Lower lobe of right lung (tissue), 2 donors: ENCODE data around the gene DOCK1. TPM values are rescaled to one million over a fixed set of nuclear protein-coding genes. Genes with fewer than 3 reads are reported as not detected.
"Not testable (repeated sequence)": the region's sequence is repeated elsewhere in the genome, so short reads cannot be mapped to it uniquely, and the experiment has no call there.

Experiments
- ATAC-seq, 2 donors: fragments of 200-7000 bp; cut with Tn5 transposase; one replicate each; pipeline ENCODE4 v1.9.1; 2020 to 2022; ENCODE audit warnings: mild to moderate bottlenecking in 2 of 2, moderate library complexity in 2 of 2
- DNase-seq: peaks from one replicate; pipeline ENCODE4 v3.0.0-alpha.2; 2020
- H3K27ac ChIP-seq: fragments of 200-600 bp; one replicate; pipeline ENCODE4 v1.8.0; 2022
- H3K27me3 ChIP-seq: fragments of 200-600 bp; one replicate; pipeline ENCODE4 v1.8.0; 2022; ENCODE audit warnings: low read depth
- H3K36me3 ChIP-seq: fragments of 200-600 bp; one replicate; pipeline ENCODE4 v1.8.0; 2022; ENCODE audit warnings: mild to moderate bottlenecking
- H3K4me1 ChIP-seq: fragments of 200-600 bp; one replicate; pipeline ENCODE4 v1.8.0; 2022
- H3K4me3 ChIP-seq: fragments of 200-600 bp; one replicate; pipeline ENCODE4 v1.8.0; 2022; ENCODE audit warnings: mild to moderate bottlenecking
- H3K9me3 ChIP-seq: fragments of 200-600 bp; one replicate; pipeline ENCODE4 v1.8.0; 2022
- intact Hi-C: fragments of 100-400 bp; cut with DNase I; formaldehyde crosslinking; loops from one replicate; pipeline ENCODE4 v1.11.0; 2022
- total RNA-seq: library from RNA; stranded (reverse); fragmentation: NEBNext Ultra II Directional; extraction: Animal tissue kit (Norgen Biotek cat#: 25700); gene quantifications from one replicate; pipeline ENCODE4 v1.2.1, GENCODE V29; 2021
- TF ChIP-seq, protein P1 (sequence below): fragments of 200-600 bp; IDR thresholded peaks from one replicate; pipeline ENCODE4 v1.8.0; 2022; ENCODE audit warnings: antibody characterized with exemption, mild to moderate bottlenecking
- donor health status: DM: no; HTN: yes; CAD: no; lungs with severe emphysema.

DOCK1 gene
- total RNA-seq, 1 donor from 2014 or later, result 44.8 TPM

DNA sequence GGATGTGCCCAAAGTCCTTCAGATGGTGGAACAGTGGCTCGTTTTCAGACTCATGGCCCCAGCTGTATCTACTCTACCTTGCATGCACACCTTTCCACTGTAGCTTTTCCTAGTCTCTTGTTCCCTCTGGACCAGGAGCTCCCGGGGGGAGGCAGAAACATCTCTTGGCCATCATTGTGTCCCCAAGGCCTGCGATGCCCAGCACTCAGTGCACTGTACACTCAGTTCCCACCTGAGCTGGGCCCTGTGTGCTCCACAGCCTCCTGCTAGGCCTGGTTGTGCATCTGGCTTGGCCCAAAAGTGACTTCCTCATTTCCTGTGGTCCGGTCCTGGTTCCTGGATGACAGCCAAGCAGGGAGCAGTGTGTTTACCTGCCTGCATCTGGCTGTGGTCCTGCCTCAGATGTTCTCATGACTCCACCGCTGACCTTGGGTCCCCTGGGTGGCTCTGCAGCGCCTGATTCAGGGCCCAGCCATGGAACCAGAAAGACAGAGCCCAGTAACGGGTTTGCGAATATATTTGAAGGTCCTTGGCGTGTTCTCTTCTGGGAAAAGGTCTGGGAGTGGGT lies 9.9 kb upstream of the DOCK1 start:
- intact Hi-C loops, result no loop called here
- Histone ChIP-seq H3K27ac (no peak overlapping the region), H3K4me1 (no peaks in the 10 kb centered on the region), H3K36me3 (no peaks in the 10 kb centered on the region), H3K9me3 (peaks cover 11% of the 10 kb centered on the region), H3K27me3 (no peaks in the 10 kb centered on the region), H3K4me3 (no peak overlapping the region)
- ATAC-seq (peak in 1 of 2 donors; percentile 31), DNase-seq (no peak)
- TF ChIP-seq, protein P1, sequence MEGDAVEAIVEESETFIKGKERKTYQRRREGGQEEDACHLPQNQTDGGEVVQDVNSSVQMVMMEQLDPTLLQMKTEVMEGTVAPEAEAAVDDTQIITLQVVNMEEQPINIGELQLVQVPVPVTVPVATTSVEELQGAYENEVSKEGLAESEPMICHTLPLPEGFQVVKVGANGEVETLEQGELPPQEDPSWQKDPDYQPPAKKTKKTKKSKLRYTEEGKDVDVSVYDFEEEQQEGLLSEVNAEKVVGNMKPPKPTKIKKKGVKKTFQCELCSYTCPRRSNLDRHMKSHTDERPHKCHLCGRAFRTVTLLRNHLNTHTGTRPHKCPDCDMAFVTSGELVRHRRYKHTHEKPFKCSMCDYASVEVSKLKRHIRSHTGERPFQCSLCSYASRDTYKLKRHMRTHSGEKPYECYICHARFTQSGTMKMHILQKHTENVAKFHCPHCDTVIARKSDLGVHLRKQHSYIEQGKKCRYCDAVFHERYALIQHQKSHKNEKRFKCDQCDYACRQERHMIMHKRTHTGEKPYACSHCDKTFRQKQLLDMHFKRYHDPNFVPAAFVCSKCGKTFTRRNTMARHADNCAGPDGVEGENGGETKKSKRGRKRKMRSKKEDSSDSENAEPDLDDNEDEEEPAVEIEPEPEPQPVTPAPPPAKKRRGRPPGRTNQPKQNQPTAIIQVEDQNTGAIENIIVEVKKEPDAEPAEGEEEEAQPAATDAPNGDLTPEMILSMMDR, result no peak

DNA sequence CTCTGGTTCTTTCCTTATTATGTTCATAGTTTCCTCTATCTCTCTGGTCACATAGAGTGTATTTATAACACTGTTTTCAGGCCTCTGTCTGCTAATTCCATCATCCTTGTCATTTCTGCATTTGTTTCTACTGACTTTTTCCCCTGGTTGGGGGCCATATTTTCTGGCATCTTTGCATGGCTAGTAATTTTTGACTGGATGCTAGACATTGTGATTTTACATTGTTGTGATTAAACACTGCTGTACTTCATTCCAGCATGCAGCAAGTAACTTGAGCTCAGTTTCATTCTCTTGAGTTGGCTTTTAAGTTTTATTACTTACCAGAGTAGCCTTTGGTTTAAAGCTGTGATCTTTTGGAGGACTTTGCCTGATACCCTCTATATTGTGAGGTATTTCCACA lies 6.8 kb upstream of the DOCK1 start:
- TF ChIP-seq, protein P1, result no peak
- intact Hi-C loops, result no loop called here
- H3K4me3 ChIP-seq, result no peak overlapping the region

GRCh38 chr10:126899529-126899928 lies 5.7 kb upstream of the DOCK1 start:
- H3K27ac ChIP-seq, H3K36me3 ChIP-seq, H3K4me1 ChIP-seq, ATAC-seq, H3K4me3 ChIP-seq, DNase-seq, intact Hi-C loops, H3K27me3 ChIP-seq: not testable (repeated sequence)
- peaks cover 11% of the 10 kb centered on the region for H3K9me3 ChIP-seq

More for the DNA sequence above, 6.8 kb upstream of the DOCK1 start:
- H3K27me3 ChIP-seq, result no peaks in the 10 kb centered on the region
- ATAC-seq (no peak), DNase-seq (no peak)
- H3K9me3 ChIP-seq, result peaks cover 11% of the 10 kb centered on the region
- H3K36me3 ChIP-seq, result no peaks in the 10 kb centered on the region
- H3K27ac ChIP-seq, result no peak overlapping the region
- H3K4me1 ChIP-seq, result no peaks in the 10 kb centered on the region

- H3K4me1 ChIP-seq, result peaks cover 17% of the 10 kb centered on the region
- TF ChIP-seq, protein P1, result no peak
- peaks cover 11% of the 10 kb centered on the region for H3K9me3 ChIP-seq
- H3K36me3 ChIP-seq, result no peaks in the 10 kb centered on the region
- no peaks in the 10 kb centered on the region for H3K27me3 ChIP-seq
- no peak overlapping the region for H3K4me3 ChIP-seq
- ATAC-seq, result no peak
- intact Hi-C loops, result no loop called here
- no peak overlapping the region for H3K27ac ChIP-seq
- DNase-seq, result no peak
These were observed 3.1 kb upstream of the DOCK1 start for GRCh38 chr10:126902157-126902556.

GRCh38 chr10:126903656-126904360 lies 1.4 kb upstream of the DOCK1 start:
- no peaks in the 10 kb centered on the region for H3K36me3 ChIP-seq
- H3K4me3 ChIP-seq, result no peak overlapping the region
- H3K27me3 ChIP-seq, result no peaks in the 10 kb centered on the region
- TF ChIP-seq, protein P1, result no peak
- peaks cover 3% of the 10 kb centered on the region for H3K9me3 ChIP-seq
- no peak for ATAC-seq
- H3K4me1 ChIP-seq, result peaks cover 21% of the 10 kb centered on the region
- intact Hi-C loops, result no loop called here
- no peak for DNase-seq
- H3K27ac ChIP-seq, result no peak overlapping the region

DNA sequence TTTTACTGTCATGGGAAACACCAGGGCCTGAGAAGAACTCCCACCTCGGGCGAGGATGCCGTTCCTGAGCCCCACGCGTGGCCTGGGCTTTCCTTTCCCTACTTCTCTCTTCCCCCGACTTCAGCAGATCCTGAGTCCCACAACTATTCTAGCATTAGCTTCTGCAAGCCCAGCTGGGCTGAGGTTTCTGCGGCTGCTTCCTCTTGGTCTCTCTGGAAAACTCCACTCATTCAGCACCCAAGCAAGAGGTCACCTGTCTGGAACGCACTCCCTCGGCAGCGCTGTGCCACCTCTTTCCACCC lies 761 bp upstream of the DOCK1 start:
- H3K27ac ChIP-seq, result no peak overlapping the region
- H3K9me3 ChIP-seq, result no peaks in the 10 kb centered on the region
- H3K4me1 ChIP-seq, result peaks cover 21% of the 10 kb centered on the region
- TF ChIP-seq, protein P1, result no peak
- no peak for DNase-seq
- no peaks in the 10 kb centered on the region for H3K36me3 ChIP-seq
- intact Hi-C loops, result no loop called here
- peak overlapping the region; percentile 77 for H3K4me3 ChIP-seq
- ATAC-seq, result no peak
- no peaks in the 10 kb centered on the region for H3K27me3 ChIP-seq
